Esophagus squamous epithelium (tissue), 5 donors: ENCODE results near the gene RAB20. TPM values are rescaled to one million over a fixed set of nuclear protein-coding genes. Genes with fewer than 3 reads are reported as not detected.

Experiments used
- DNase-seq: peaks from one replicate; lab custom pipeline; 2025; lab: John Stamatoyannopoulos, UW
- H3K27ac ChIP-seq, 4 donors: fragments of 200-600 bp; sonication (generic); one replicate each; pipeline ENCODE4 v1.5.1; 2016 to 2019; ENCODE audit warnings: mild to moderate bottlenecking in 1 of 4
- H3K27me3 ChIP-seq, 4 donors: fragments of 200-600 bp; sonication (generic); 1 replicate in 3 of 4; 2 replicates in 1 of 4; pipeline versions ENCODE4 v1.5.1 to v1.6.0; 2017 to 2021; ENCODE audit warnings: antibody characterized with exemption in 1 of 4
- H3K36me3 ChIP-seq, 3 donors: fragments of 200-600 bp; sonication (generic); one replicate each; pipeline ENCODE4 v1.5.1; 2016 to 2019
- H3K4me1 ChIP-seq, 3 donors: fragments of 200-600 bp; sonication (generic); one replicate each; pipeline ENCODE4 v1.5.1; 2017 to 2019
- H3K4me3 ChIP-seq, 4 donors: fragments of 200-600 bp; sonication (generic); 1 replicate in 3 of 4; 2 replicates in 1 of 4; pipeline ENCODE4 v1.5.1; 2016 to 2019; ENCODE audit warnings: mild to moderate bottlenecking in 2 of 4, moderate library complexity in 1 of 4
- H3K9me3 ChIP-seq, 3 donors: fragments of 200-600 bp; sonication (generic); one replicate each; pipeline ENCODE4 v1.5.1; 2016 to 2019
- CTCF ChIP-seq, 6 experiments: fragments of 450-650 bp in 4 of 6; fragments of 200-600 bp in 2 of 6; sonication (generic) in 2 of 6; IDR thresholded peaks; one replicate each; pipeline ENCODE4 v1.5.1; 2016 to 2019; ENCODE audit warnings: antibody characterized with exemption in 6 of 6, mild to moderate bottlenecking in 4 of 6, moderate library complexity in 4 of 6
- POLR2A ChIP-seq, 4 donors: fragments of 450-650 bp; IDR thresholded peaks; one replicate each; pipeline ENCODE4 v1.6.1; 2017; ENCODE audit warnings: antibody characterized with exemption in 4 of 4, mild to moderate bottlenecking in 4 of 4, moderate library complexity in 3 of 4
- WGBS, 2 donors: methylation state at CpG; one replicate each; pipeline ENCODE4 v1.1.5; 2018; 5-methylcytosine and 5-hydroxymethylcytosine counted together
- intact Hi-C: fragments of 100-400 bp; cut with DNase I; formaldehyde crosslinking; loops from one replicate; pipeline ENCODE4 v1.15.0; 2022
- total RNA-seq, 4 donors: library from RNA; depleted of rRNA; stranded (reverse); fragments of >200 nt; gene quantifications; one replicate each; pipeline ENCODE4 v1.1.0, GENCODE V29; 2016
- donor health status: DM: yes; HTN: yes; CAD: no.

The RAB20 gene
- total RNA-seq, 4 donors from 2014 or later, result 1.3 to 7.2 (median 4.3) TPM

- Histone ChIP-seq H3K27me3 (peaks cover 0 to 50% (median 0%) of the 10 kb centered on the region in 4 donors), H3K4me3 (no peak overlapping the region), H3K4me1 (no peaks in the 10 kb centered on the region), H3K27ac (no peak overlapping the region), H3K36me3 (no peaks in the 10 kb centered on the region), H3K9me3 (no peaks in the 10 kb centered on the region)
- intact Hi-C loops, result no loop called here
- 76 to 83% methylated on average over 3 of the region's 3 CpGs for WGBS, 2 donors
- no peak for DNase-seq
- TF ChIP-seq POLR2A (IDR thresholded peaks at IDR 0.05) (no peak), CTCF (IDR thresholded peaks at IDR 0.05) (no peak)
These were observed 7.1 kb upstream of the RAB20 start for GRCh38 chr13:110568612-110569011.

- Histone ChIP-seq H3K36me3 (no peaks in the 10 kb centered on the region), H3K4me1 (peaks cover 8 to 20% (median 8%) of the 10 kb centered on the region in 3 donors), H3K27me3 (peaks cover 0 to 29% (median 0%) of the 10 kb centered on the region in 4 donors), H3K27ac (no peak overlapping the region), H3K4me3 (no peak overlapping the region), H3K9me3 (no peaks in the 10 kb centered on the region)
- 89 to 90% methylated on average over 9 of the region's 9 CpGs for WGBS, 2 donors
- intact Hi-C loops, result no loop called here
- DNase-seq, result no peak
- TF ChIP-seq CTCF (IDR thresholded peaks at IDR 0.05), result no peak
- TF ChIP-seq POLR2A (IDR thresholded peaks at IDR 0.05), result no peak
These were observed 4.6 kb upstream of the RAB20 start for GRCh38 chr13:110566171-110566570.

GRCh38 chr13:110565296-110565695 is 3.8 kb upstream of the RAB20 start:
- H3K4me3 ChIP-seq, result no peak overlapping the region
- peaks cover 0 to 21% (median 0%) of the 10 kb centered on the region in 4 donors for H3K27me3 ChIP-seq
- no peak overlapping the region for H3K27ac ChIP-seq
- peaks cover 8 to 29% (median 13%) of the 10 kb centered on the region in 3 donors for H3K4me1 ChIP-seq
- intact Hi-C loops, result no loop called here
- H3K36me3 ChIP-seq, result no peaks in the 10 kb centered on the region
- WGBS, 2 donors, result 24 to 35% methylated on average over 2 of the region's 2 CpGs
- DNase-seq, result no peak
- TF ChIP-seq CTCF (IDR thresholded peaks at IDR 0.05) (no peak), POLR2A (IDR thresholded peaks at IDR 0.05) (no peak)
- no peaks in the 10 kb centered on the region for H3K9me3 ChIP-seq

DNA sequence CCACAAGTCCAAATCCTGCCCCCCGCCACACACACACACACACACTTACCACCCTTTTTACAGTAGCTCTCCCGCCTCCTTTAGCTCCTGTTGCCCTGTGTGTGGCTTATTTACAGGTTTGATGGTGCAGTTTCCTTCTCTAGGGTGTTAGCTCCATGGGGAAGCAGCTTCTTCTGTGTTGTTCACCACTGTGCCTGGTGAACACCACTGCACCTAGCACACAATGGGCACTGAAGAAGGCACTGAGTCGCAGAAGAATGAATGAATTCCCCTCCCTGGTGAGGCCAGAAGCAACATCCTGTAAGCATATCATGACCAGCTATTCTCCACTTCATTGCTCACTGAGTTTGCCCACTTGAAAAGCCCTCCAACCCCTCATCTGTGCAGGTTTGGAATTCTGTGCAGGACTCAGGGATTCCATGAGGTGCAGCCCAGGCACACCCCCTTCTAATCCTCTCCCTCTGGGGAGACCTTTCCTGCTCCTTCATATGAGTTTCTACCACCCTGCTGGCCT is 3.0 kb upstream of the RAB20 start:
- peaks cover 0 to 16% (median 0%) of the 10 kb centered on the region in 4 donors for H3K27me3 ChIP-seq
- H3K9me3 ChIP-seq, result no peaks in the 10 kb centered on the region
- WGBS, 2 donors, result 91 to 93% methylated on average over 3 of the region's 3 CpGs
- intact Hi-C loops, result no loop called here
- no peak for DNase-seq
- H3K4me1 ChIP-seq, result peaks cover 13 to 37% (median 14%) of the 10 kb centered on the region in 3 donors
- no peak overlapping the region for H3K4me3 ChIP-seq
- no peak for TF ChIP-seq POLR2A (IDR thresholded peaks at IDR 0.05)
- no peaks in the 10 kb centered on the region for H3K36me3 ChIP-seq
- no peak overlapping the region for H3K27ac ChIP-seq

GRCh38 chr13:110563463-110563774 is 1.9 kb upstream of the RAB20 start:
- Histone ChIP-seq H3K27me3 (peaks cover 0 to 12% (median 0%) of the 10 kb centered on the region in 4 donors), H3K36me3 (no peaks in the 10 kb centered on the region), H3K4me1 (peaks cover 13 to 46% (median 14%) of the 10 kb centered on the region in 3 donors), H3K27ac (no peak overlapping the region), H3K9me3 (no peaks in the 10 kb centered on the region), H3K4me3 (no peak overlapping the region)
- 90 to 93% methylated on average over 9 of the region's 9 CpGs for WGBS, 2 donors
- intact Hi-C loops, result no loop called here
- no peak for DNase-seq
- TF ChIP-seq POLR2A (IDR thresholded peaks at IDR 0.05), result no peak
- TF ChIP-seq CTCF (IDR thresholded peaks at IDR 0.05), result no peak
